Ramos (cell line): ENCODE results near the gene NUAK1.

Experiments
- in situ Hi-C: fragments of 300-500 bp; cut with MboI; formaldehyde crosslinking; loops from one replicate; pipeline ENCODE4 v1.14.3; 2022; ENCODE audit warnings: low sequenced_read_pairs; ENCODE audit not compliant: unreplicated experiment

NUAK1 gene

GRCh38 chr12:106089935-106090334 is 48.8 kb downstream of the NUAK1 start:
- in situ Hi-C loops, result no loop called here

GRCh38 chr12:106088811-106089485 is 49.8 kb downstream of the NUAK1 start:
- in situ Hi-C loops, result no loop called here

- in situ Hi-C loops, result no loop called here
Measured at GRCh38 chr12:106088246-106088808, 50.4 kb downstream of the NUAK1 start.

GRCh38 chr12:106086696-106087095 is 52.1 kb downstream of the NUAK1 start:
- in situ Hi-C loops, result no loop called here

- in situ Hi-C loops, result no loop called here
Measured at GRCh38 chr12:106085213-106085612, 53.5 kb downstream of the NUAK1 start.

- in situ Hi-C loops, result no loop called here
Measured at GRCh38 chr12:106084759-106085158, 54.0 kb downstream of the NUAK1 start.

GRCh38 chr12:106084014-106084671 is 54.6 kb downstream of the NUAK1 start:
- in situ Hi-C loops, result no loop called here

GRCh38 chr12:106082216-106083175 is 56.3 kb downstream of the NUAK1 start:
- in situ Hi-C loops, result no loop called here

GRCh38 chr12:106081606-106082005 is 57.1 kb downstream of the NUAK1 start:
- in situ Hi-C loops, result no loop called here

GRCh38 chr12:106080791-106081170 is 58.0 kb downstream of the NUAK1 start:
- in situ Hi-C loops, result no loop called here

GRCh38 chr12:106080041-106080790 is 58.5 kb downstream of the NUAK1 start:
- in situ Hi-C loops, result no loop called here

- in situ Hi-C loops, result no loop called here
Measured at GRCh38 chr12:106079148-106079738, 59.5 kb downstream of the NUAK1 start.

GRCh38 chr12:106078358-106079010 is 60.3 kb downstream of the NUAK1 start:
- in situ Hi-C loops, result no loop called here

GRCh38 chr12:106074706-106075392 is 63.9 kb downstream of the NUAK1 start:
- in situ Hi-C loops, result no loop called here

GRCh38 chr12:106074361-106074705 is 64.4 kb downstream of the NUAK1 start:
- in situ Hi-C loops, result no loop called here

GRCh38 chr12:106073179-106073578 is 65.6 kb downstream of the NUAK1 start:
- in situ Hi-C loops, result no loop called here

- in situ Hi-C loops, result no loop called here
Measured at GRCh38 chr12:106072751-106073150, 66.0 kb downstream of the NUAK1 start.

- in situ Hi-C loops, result no loop called here
Measured at GRCh38 chr12:106071686-106072085, 67.1 kb downstream of the NUAK1 start.

GRCh38 chr12:106070611-106071010 is 68.1 kb downstream of the NUAK1 start:
- in situ Hi-C loops, result no loop called here
